ENCODE results near the gene ATG9A.

DNA sequence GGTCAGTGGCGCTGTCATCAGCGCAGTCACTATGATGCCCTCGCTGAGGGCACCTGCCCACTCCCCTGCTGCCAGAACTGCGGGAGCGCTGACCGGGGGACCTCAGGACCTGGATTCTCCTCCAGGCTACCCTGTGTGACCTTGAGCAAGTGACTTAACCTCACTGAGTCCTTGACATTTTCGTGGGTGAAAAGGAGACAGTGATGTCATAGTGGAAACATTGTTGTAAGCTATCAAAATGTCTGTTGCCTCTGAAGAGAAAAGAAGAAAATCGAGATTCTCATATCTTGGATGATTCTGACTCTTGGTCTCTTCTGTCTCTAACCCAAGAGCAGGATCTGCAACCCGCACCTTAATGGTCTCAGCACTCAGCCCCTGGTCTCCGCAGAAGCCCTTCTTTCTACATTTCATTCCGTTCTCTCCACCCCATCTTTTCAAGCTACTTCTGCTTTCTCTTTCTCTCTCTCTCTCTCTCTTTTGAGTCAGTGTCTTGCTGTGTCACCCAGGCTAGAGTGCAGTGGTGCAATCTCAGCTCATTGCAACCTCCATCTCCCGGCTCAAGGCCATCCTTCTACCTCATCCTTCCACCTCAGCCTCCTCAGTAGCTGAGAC lies 25.3 kb upstream of the ATG9A start:
- TF ChIP-seq, protein P1, sequence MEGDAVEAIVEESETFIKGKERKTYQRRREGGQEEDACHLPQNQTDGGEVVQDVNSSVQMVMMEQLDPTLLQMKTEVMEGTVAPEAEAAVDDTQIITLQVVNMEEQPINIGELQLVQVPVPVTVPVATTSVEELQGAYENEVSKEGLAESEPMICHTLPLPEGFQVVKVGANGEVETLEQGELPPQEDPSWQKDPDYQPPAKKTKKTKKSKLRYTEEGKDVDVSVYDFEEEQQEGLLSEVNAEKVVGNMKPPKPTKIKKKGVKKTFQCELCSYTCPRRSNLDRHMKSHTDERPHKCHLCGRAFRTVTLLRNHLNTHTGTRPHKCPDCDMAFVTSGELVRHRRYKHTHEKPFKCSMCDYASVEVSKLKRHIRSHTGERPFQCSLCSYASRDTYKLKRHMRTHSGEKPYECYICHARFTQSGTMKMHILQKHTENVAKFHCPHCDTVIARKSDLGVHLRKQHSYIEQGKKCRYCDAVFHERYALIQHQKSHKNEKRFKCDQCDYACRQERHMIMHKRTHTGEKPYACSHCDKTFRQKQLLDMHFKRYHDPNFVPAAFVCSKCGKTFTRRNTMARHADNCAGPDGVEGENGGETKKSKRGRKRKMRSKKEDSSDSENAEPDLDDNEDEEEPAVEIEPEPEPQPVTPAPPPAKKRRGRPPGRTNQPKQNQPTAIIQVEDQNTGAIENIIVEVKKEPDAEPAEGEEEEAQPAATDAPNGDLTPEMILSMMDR (IDR thresholded peaks at IDR 0.05; ENCODE audit: insufficient read depth, low read length, poor library complexity, severe bottlenecking): no peak
- TF ChIP-seq EZH2phosphoT487 (conservative IDR thresholded peaks at IDR 0.05; ENCODE audit: low read length): no peak

Measured in SU-DHL-6 (cell line).